Motor neuron (in vitro differentiated cells): Measurements from ENCODE around the gene POTEB3. TPM values are rescaled to one million over a fixed set of nuclear protein-coding genes. Genes with fewer than 3 reads are reported as not detected.
"Not testable (repeated sequence)": the region's sequence is repeated elsewhere in the genome, so short reads cannot be mapped to it uniquely, and the experiment has no call there.

Experiments used
- ATAC-seq, 8 experiments: fragments of 200-7000 bp; cut with Tn5 transposase; replicated peaks in 6 of 8; 2 replicates each; pipeline ENCODE4 v1.8.0; 2021; ENCODE audit warnings: mild to moderate bottlenecking in 8 of 8, moderate library complexity in 8 of 8
- H3K27ac ChIP-seq, 2 donors: fragments of 250-450 bp; sonication (Bioruptor Pico); 2 replicates each; pipeline ENCODE4 v1.9.0; 2021; ENCODE audit warnings: antibody characterized with exemption in 2 of 2, mild to moderate bottlenecking in 2 of 2, moderate library complexity in 1 of 2
- H3K4me1 ChIP-seq, 2 donors: fragments of 250-450 bp; sonication (Bioruptor Pico); replicated peaks in 1 of 2; 2 replicates each; pipeline ENCODE4 v1.6.1; 2021; ENCODE audit warnings: antibody characterized with exemption in 2 of 2, mild to moderate bottlenecking in 2 of 2, moderate library complexity in 1 of 2
- H3K4me3 ChIP-seq, 5 donors: fragments of 250-450 bp; sonication (Bioruptor Pico); 2 replicates each; pipeline ENCODE4 v1.9.0; 2021; ENCODE audit warnings: antibody characterized with exemption in 5 of 5, mild to moderate bottlenecking in 5 of 5, moderate library complexity in 4 of 5
- WGBS, 10 experiments: fragments of 450-650 bp; shearing (Covaris generic); methylation state at CpG; one replicate each; pipeline ENCODE4 v1.0.0; 2022; 5-methylcytosine and 5-hydroxymethylcytosine counted together
- in situ Hi-C, 9 experiments: fragments of 400-800 bp; cut with MboI; loops; one replicate each; pipeline ENCODE4 v1.15.0; 2021; ENCODE audit warnings: low sequenced_read_pairs in 9 of 9, low pct_unique_long_range_greater_than_20kb in 2 of 9; ENCODE audit not compliant: unreplicated experiment in 9 of 9
- total RNA-seq, 8 experiments: library from RNA; unstranded; fragments of 300-600 nt; gene quantifications; 2 replicates each; pipeline versions ENCODE4 v1.2.3 to v1.2.4, GENCODE V29; 2022

POTEB3 gene
- total RNA-seq = under 1 TPM in 4 of 8 experiments, not detected in 4; 0.04 to 0.20 (median 0.18) TPM

GRCh38 chr15:21440399-21440798, at the start of gene POTEB3:
Gene POTEB3 (minus strand): TSS chr15:21440499. CDS start chr15:21440011, 488 bp downstream.
- H3K4me3 ChIP-seq, H3K4me1 ChIP-seq, ATAC-seq, H3K27ac ChIP-seq, in situ Hi-C loops: not testable (repeated sequence)
- no CpG with 5 or more reads among the region's 35 CpGs for WGBS, 10 experiments

GRCh38 chr15:21453683-21454082, 13.4 kb upstream of the POTEB3 start:
- WGBS, 10 experiments = no CpG with 5 or more reads among the region's 6 CpGs
- in situ Hi-C loops, ATAC-seq, H3K4me3 ChIP-seq, H3K4me1 ChIP-seq, H3K27ac ChIP-seq: not testable (repeated sequence)

- ATAC-seq, in situ Hi-C loops, H3K4me1 ChIP-seq, H3K27ac ChIP-seq: not testable (repeated sequence)
- WGBS, 10 experiments = no CpG with 5 or more reads among the region's 72 CpGs
- peak overlapping the region in 1 of 5 donors; percentile 33 for H3K4me3 ChIP-seq
Observed at GRCh38 chr15:21451920-21452563, 11.7 kb upstream of the POTEB3 start.

GRCh38 chr15:21451487-21451886, 11.2 kb upstream of the POTEB3 start:
- H3K4me3 ChIP-seq, H3K27ac ChIP-seq, ATAC-seq, in situ Hi-C loops, H3K4me1 ChIP-seq: not testable (repeated sequence)
- no CpG with 5 or more reads among the region's 41 CpGs for WGBS, 10 experiments

GRCh38 chr15:21407366-21407765, 32.9 kb downstream of the POTEB3 start:
- H3K4me3 ChIP-seq, in situ Hi-C loops, H3K27ac ChIP-seq, ATAC-seq, H3K4me1 ChIP-seq: not testable (repeated sequence)
- WGBS, 10 experiments = no CpG with 5 or more reads among the region's 4 CpGs

GRCh38 chr15:21401531-21401930, 38.8 kb downstream of the POTEB3 start:
- H3K4me3 ChIP-seq, ATAC-seq, in situ Hi-C loops, H3K4me1 ChIP-seq, H3K27ac ChIP-seq: not testable (repeated sequence)
- no CpG with 5 or more reads among the region's 4 CpGs for WGBS, 10 experiments

- in situ Hi-C loops, ATAC-seq, H3K4me3 ChIP-seq, H3K27ac ChIP-seq, H3K4me1 ChIP-seq: not testable (repeated sequence)
- no CpG with 5 or more reads among the region's 4 CpGs for WGBS, 10 experiments
Observed at GRCh38 chr15:21399111-21399510, 41.2 kb downstream of the POTEB3 start.

- H3K4me3 ChIP-seq, ATAC-seq, H3K4me1 ChIP-seq, in situ Hi-C loops, H3K27ac ChIP-seq: not testable (repeated sequence)
- no CpG with 5 or more reads among the region's 5 CpGs for WGBS, 10 experiments
Observed at GRCh38 chr15:21398511-21398910, 41.8 kb downstream of the POTEB3 start.

- H3K27ac ChIP-seq, H3K4me3 ChIP-seq, in situ Hi-C loops, ATAC-seq, H3K4me1 ChIP-seq: not testable (repeated sequence)
- WGBS, 10 experiments = no CpG with 5 or more reads among the region's 2 CpGs
Observed at GRCh38 chr15:21397656-21398055, 42.6 kb downstream of the POTEB3 start.

GRCh38 chr15:21397186-21397585, 43.1 kb downstream of the POTEB3 start:
- H3K4me3 ChIP-seq, in situ Hi-C loops, ATAC-seq, H3K27ac ChIP-seq, H3K4me1 ChIP-seq: not testable (repeated sequence)
- no CpG with 5 or more reads among the region's 2 CpGs for WGBS, 10 experiments

- H3K4me1 ChIP-seq, H3K4me3 ChIP-seq, in situ Hi-C loops, ATAC-seq, H3K27ac ChIP-seq: not testable (repeated sequence)
- no CpG with 5 or more reads among the region's 25 CpGs for WGBS, 10 experiments
Observed at GRCh38 chr15:21385961-21386360, 54.3 kb downstream of the POTEB3 start.

GRCh38 chr15:21383866-21384485, 56.3 kb downstream of the POTEB3 start:
- ATAC-seq, H3K4me3 ChIP-seq, H3K4me1 ChIP-seq, H3K27ac ChIP-seq, in situ Hi-C loops: not testable (repeated sequence)
- no CpG with 5 or more reads among the region's 24 CpGs for WGBS, 10 experiments

GRCh38 chr15:21373682-21374081, 66.6 kb downstream of the POTEB3 start:
- no CpG with 5 or more reads among the region's 18 CpGs for WGBS, 10 experiments
- H3K4me1 ChIP-seq, in situ Hi-C loops, ATAC-seq, H3K27ac ChIP-seq, H3K4me3 ChIP-seq: not testable (repeated sequence)

- H3K27ac ChIP-seq, H3K4me3 ChIP-seq, H3K4me1 ChIP-seq, ATAC-seq, in situ Hi-C loops: not testable (repeated sequence)
- WGBS, 10 experiments = no CpG with 5 or more reads among the region's 26 CpGs
Observed at GRCh38 chr15:21369177-21369576, 71.1 kb downstream of the POTEB3 start.
